K562 (cell line): Measurements from ENCODE around the gene PCDHA11.
"Not testable (repeated sequence)": the region's sequence is repeated elsewhere in the genome, so short reads cannot be mapped to it uniquely, and the experiment has no call there.

Experiments used
- ETV1 ChIP-seq: fragments of 450-650 bp; conservative IDR thresholded peaks from 2 replicates; pipeline ENCODE4 v1.6.1; 2016; ENCODE audit warnings: missing genetic modification characterization, control low read depth, low read depth, missing compliant biosample characterization
- HDAC2 ChIP-seq: fragments of 450-650 bp; IDR thresholded peaks from 2 replicates; pipeline ENCODE4 v1.6.1; 2016; ENCODE audit warnings: mild to moderate bottlenecking
- TF ChIP-seq, protein P1 (sequence below): IDR thresholded peaks from 3 replicates; pipeline ENCODE4 v1.6.1; 2011; ENCODE audit warnings: borderline replicate concordance, mild to moderate bottlenecking; ENCODE audit not compliant: insufficient read length, insufficient read depth

DNA sequence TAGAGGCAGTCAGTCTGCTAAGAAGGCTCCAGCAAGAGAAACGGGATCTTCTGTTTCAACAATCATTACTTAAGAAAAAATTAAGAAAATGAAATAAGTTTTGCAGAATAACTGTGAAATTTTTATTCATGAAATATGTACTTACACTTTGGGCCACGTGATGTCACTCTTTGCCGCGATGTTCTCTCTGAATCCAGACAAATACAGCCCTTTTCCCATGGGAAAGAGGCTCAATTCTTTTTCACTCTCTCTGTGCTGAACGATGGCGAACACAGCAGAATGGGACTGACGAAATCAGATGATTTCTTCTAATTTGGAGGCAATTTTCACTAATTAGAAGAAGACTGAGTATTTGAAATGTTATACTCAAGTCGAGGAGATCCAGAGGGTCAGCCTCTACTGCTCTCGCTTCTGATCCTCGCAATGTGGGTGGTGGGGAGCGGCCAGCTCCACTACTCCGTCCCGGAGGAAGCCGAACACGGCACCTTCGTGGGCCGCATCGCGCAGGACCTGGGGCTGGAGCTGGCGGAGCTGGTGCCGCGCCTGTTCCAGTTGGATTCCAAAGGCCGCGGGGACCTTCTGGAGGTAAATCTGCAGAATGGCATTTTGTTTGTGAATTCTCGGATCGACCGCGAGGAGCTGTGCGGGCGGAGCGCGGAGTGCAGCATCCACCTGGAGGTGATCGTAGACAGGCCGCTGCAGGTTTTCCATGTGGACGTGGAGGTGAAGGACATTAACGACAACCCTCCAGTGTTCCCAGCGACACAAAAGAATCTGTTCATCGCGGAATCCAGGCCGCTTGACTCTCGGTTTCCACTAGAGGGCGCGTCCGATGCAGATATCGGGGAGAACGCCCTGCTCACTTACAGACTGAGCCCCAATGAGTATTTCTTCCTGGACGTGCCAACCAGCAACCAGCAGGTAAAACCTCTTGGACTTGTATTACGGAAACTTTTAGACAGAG, 20.3 kb upstream of the PCDHA11 start, which contains the start of gene PCDHA9:
- not testable (repeated sequence) for TF ChIP-seq ETV1, HDAC2
- TF ChIP-seq, protein P1, sequence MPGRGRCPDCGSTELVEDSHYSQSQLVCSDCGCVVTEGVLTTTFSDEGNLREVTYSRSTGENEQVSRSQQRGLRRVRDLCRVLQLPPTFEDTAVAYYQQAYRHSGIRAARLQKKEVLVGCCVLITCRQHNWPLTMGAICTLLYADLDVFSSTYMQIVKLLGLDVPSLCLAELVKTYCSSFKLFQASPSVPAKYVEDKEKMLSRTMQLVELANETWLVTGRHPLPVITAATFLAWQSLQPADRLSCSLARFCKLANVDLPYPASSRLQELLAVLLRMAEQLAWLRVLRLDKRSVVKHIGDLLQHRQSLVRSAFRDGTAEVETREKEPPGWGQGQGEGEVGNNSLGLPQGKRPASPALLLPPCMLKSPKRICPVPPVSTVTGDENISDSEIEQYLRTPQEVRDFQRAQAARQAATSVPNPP: not testable (repeated sequence)
